Activated T-cell treated with anti-CD3 and anti-CD28 coated beads for 48 hours (primary cell): ENCODE results near the gene ZBTB9.
"Not testable (repeated sequence)": the region's sequence is repeated elsewhere in the genome, so short reads cannot be mapped to it uniquely, and the experiment has no call there.

Experiments used
- DNase-seq: peaks from one replicate; pipeline ENCODE4 v3.0.0-alpha.2; 2020; ENCODE audit warnings: low read depth

The ZBTB9 gene

GRCh38 chr6:33466075-33466735 lies 11.8 kb downstream of the ZBTB9 start:
- DNase-seq, result no peak

- no peak for DNase-seq
These were observed 12.7 kb downstream of the ZBTB9 start for GRCh38 chr6:33467091-33467490.

- DNase-seq, result no peak
These were observed 15.3 kb downstream of the ZBTB9 start for GRCh38 chr6:33469661-33470060.

GRCh38 chr6:33477864-33478263 lies 23.5 kb downstream of the ZBTB9 start:
- no peak for DNase-seq

- no peak for DNase-seq
These were observed 26.8 kb downstream of the ZBTB9 start for GRCh38 chr6:33481192-33481591.

- not testable (repeated sequence) for DNase-seq
These were observed 28.2 kb downstream of the ZBTB9 start for GRCh38 chr6:33482620-33483019.

- DNase-seq, result no peak
These were observed 29.3 kb downstream of the ZBTB9 start for GRCh38 chr6:33483678-33484077.

- not testable (repeated sequence) for DNase-seq
These were observed 30.4 kb downstream of the ZBTB9 start for GRCh38 chr6:33484673-33485262.

GRCh38 chr6:33485680-33486079 lies 31.3 kb downstream of the ZBTB9 start:
- DNase-seq, result not testable (repeated sequence)

- no peak for DNase-seq
These were observed 34.0 kb downstream of the ZBTB9 start for GRCh38 chr6:33488339-33488738.

- DNase-seq, result no peak
These were observed 35.8 kb downstream of the ZBTB9 start for GRCh38 chr6:33490198-33490597.

- no peak for DNase-seq
These were observed 36.2 kb downstream of the ZBTB9 start for GRCh38 chr6:33490621-33491020.

- no peak for DNase-seq
These were observed 37.7 kb downstream of the ZBTB9 start for GRCh38 chr6:33492093-33492492.

- no peak for DNase-seq
These were observed 42.8 kb downstream of the ZBTB9 start for GRCh38 chr6:33497157-33497556.

- DNase-seq, result no peak
These were observed 48.1 kb downstream of the ZBTB9 start for GRCh38 chr6:33502486-33502885.

- DNase-seq, result no peak
These were observed 50.1 kb downstream of the ZBTB9 start for GRCh38 chr6:33504486-33504885.

GRCh38 chr6:33505548-33506370 lies 51.4 kb downstream of the ZBTB9 start:
- DNase-seq, result no peak
